ENCODE results near the gene ATP9B.

ATP9B gene

DNA sequence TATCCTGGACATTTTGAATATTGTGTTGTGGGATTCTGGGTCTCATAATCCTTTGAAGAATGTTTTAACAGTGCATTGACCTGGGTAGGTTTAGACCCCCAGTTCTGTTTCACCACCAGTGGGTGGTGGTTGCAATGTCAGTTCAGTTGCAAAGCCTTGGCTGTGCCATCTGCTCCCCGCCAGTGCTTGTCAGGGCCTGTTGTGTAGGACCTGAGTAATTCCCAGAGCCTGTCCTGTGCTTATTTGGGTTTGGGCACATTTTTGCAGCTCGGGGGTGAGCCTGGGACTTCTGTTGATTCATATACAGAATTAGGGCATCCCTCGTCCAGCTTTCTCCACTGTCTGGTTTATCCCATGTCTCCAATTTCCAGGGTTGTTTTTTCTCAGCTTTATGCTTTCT is 24.8 kb downstream of the ATP9B start:
- no peak for DNase-seq (ENCODE audit: extremely low read depth, low read depth)
- no peak overlapping the region for H3K4me3 ChIP-seq (replicated peaks; ENCODE audit: low read depth, low read length)
- TF ChIP-seq, protein P1, sequence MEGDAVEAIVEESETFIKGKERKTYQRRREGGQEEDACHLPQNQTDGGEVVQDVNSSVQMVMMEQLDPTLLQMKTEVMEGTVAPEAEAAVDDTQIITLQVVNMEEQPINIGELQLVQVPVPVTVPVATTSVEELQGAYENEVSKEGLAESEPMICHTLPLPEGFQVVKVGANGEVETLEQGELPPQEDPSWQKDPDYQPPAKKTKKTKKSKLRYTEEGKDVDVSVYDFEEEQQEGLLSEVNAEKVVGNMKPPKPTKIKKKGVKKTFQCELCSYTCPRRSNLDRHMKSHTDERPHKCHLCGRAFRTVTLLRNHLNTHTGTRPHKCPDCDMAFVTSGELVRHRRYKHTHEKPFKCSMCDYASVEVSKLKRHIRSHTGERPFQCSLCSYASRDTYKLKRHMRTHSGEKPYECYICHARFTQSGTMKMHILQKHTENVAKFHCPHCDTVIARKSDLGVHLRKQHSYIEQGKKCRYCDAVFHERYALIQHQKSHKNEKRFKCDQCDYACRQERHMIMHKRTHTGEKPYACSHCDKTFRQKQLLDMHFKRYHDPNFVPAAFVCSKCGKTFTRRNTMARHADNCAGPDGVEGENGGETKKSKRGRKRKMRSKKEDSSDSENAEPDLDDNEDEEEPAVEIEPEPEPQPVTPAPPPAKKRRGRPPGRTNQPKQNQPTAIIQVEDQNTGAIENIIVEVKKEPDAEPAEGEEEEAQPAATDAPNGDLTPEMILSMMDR (IDR thresholded peaks at IDR 0.05; ENCODE audit: low read depth, low read length, missing control alignments), result no peak

DNA sequence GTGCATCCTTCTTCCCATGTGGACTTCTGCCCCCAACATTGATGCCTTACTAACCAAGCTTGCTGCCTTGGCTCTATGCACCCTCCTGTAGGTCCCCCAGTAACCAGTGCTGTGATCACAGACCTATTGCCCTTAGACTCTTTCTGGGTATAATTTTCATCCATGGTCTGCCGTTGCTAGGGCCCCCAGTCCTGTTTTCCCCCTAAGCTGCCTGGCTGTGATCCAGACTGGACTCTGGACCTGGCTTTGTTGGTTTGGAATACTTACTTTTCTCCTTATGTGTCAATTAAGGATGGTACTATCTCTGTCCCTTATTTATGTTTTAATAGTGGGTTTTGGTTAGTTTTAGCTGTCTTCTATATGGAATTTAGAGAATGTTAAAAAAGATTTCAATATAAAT is 26.0 kb downstream of the ATP9B start:
- TF ChIP-seq, protein P1 (IDR thresholded peaks at IDR 0.05; ENCODE audit: low read depth, low read length, missing control alignments), result no peak
- H3K4me3 ChIP-seq (replicated peaks; ENCODE audit: low read depth, low read length), result no peak overlapping the region
- no peak for DNase-seq (ENCODE audit: extremely low read depth, low read depth)

DNA sequence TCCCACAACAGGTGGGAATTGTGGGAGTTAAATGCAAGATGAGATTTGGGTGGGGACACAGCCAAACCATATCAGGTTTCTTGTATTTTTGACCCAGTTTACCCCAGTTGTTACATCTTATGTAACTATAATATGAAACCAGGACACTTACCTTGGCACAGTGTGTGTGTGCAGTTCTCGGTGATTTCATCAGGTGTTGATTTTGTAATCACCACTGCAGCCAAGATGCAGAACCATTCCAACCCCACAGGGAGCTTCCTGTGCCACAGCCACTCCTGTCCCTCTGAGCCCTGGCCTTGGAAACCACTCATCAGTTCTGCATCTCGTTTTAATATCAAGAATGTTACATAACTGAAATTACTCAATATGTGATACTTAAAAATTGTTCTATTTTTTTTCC is 31.8 kb downstream of the ATP9B start:
- TF ChIP-seq, protein P1 (IDR thresholded peaks at IDR 0.05; ENCODE audit: low read depth, low read length, missing control alignments), result no peak
- DNase-seq (ENCODE audit: extremely low read depth, low read depth), result no peak
- H3K4me3 ChIP-seq (replicated peaks; ENCODE audit: low read depth, low read length), result no peak overlapping the region

DNA sequence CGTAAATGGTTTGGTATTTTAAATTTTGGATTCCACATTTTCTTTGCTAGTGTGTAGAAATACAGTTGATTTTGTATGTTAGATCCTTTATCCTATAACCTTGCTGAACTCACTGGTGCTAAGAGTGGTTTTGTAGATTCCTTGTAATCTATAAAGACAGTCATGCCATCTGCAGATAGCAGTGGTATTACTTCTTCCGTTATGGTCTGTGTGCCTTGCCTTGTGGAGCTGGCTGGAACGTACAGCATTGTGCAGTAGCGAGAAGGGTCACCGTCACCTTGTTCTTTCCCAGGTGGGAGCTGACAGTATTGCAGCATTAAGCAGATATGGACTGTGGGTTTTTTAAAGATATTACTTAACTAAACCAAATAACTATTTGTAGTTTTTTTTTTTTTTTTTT is 33.7 kb downstream of the ATP9B start:
- TF ChIP-seq, protein P1 (IDR thresholded peaks at IDR 0.05; ENCODE audit: low read depth, low read length, missing control alignments), result no peak

DNA sequence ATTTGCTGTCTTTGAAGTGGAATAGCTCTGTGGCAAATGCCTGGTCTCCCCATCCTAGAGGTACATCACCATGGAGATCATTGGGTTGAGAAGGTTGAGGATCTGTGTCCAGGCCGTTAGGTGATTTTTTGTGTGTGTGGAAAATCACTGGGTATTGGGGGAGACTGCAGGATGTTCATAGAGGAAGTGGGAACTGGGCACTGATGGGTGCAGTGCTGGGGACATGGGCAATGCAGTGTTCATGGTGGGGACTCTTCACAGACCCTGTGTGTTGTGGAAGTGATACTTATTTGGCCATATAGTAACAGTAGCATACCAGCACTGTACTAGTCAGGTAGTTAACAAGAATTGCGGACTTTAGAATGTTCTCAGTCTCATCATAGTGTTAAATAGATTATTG is 34.9 kb downstream of the ATP9B start:
- DNase-seq (ENCODE audit: extremely low read depth, low read depth), result no peak
- TF ChIP-seq, protein P1 (IDR thresholded peaks at IDR 0.05; ENCODE audit: low read depth, low read length, missing control alignments), result no peak
- no peak overlapping the region for H3K4me3 ChIP-seq (replicated peaks; ENCODE audit: low read depth, low read length)

More for the DNA sequence above, 33.7 kb downstream of the ATP9B start:
- DNase-seq (ENCODE audit: extremely low read depth, low read depth), result no peak
- H3K4me3 ChIP-seq (replicated peaks; ENCODE audit: low read depth, low read length), result no peak overlapping the region

DNA sequence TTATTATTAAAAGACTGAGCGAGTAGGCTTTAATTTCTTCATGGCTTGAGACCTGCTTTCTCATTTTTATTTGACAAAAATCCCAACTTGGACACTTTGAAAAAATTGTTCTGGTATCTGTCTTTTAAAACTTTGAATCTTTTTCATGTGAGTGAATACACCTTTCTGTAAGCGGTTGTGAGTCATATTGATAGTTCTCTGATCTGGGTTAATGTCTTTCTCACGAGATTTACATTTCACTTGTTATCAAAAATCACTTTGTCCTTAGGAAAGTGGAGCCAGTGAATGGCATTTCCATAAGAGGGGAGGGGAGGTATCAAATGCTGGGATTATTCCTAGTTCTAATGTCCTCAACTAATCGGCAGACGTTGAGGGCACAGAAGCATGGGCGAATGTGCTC is 36.3 kb downstream of the ATP9B start:
- H3K4me3 ChIP-seq (replicated peaks; ENCODE audit: low read depth, low read length), result no peak overlapping the region
- DNase-seq (ENCODE audit: extremely low read depth, low read depth), result no peak
- TF ChIP-seq, protein P1 (IDR thresholded peaks at IDR 0.05; ENCODE audit: low read depth, low read length, missing control alignments), result no peak

DNA sequence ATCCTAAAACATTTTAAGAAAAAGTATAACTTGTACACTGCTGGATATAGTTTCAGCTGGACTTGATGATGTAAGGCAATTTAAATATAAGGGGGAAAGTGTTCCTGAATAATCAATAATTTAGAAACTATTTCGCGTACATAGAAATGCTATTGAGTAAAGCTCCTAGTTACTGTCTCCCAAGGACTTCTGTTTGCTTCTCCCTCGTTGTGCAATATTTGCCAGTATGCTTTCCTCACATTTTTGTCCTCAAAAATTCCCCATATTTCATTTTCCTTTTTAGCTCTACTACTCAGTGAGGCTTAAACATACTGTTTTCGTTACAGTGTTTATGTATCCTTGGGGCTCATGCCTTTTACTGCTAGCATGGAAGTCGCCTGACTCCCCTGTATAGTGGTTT is 36.9 kb downstream of the ATP9B start:
- DNase-seq (ENCODE audit: extremely low read depth, low read depth), result no peak
- TF ChIP-seq, protein P1 (IDR thresholded peaks at IDR 0.05; ENCODE audit: low read depth, low read length, missing control alignments), result no peak
- H3K4me3 ChIP-seq (replicated peaks; ENCODE audit: low read depth, low read length), result no peak overlapping the region

All from HFF-Myc (cell line).